ENCODE measurements around the gene BRWD1. TPM values are rescaled to one million over a fixed set of nuclear protein-coding genes. Genes with fewer than 3 reads are reported as not detected.
"Not testable (repeated sequence)": the region's sequence is repeated elsewhere in the genome, so short reads cannot be mapped to it uniquely, and the experiment has no call there.

BRWD1 gene
- total RNA-seq, 4 donors from 2014 or later: 65.3 to 99.4 (median 87.7) TPM

DNA sequence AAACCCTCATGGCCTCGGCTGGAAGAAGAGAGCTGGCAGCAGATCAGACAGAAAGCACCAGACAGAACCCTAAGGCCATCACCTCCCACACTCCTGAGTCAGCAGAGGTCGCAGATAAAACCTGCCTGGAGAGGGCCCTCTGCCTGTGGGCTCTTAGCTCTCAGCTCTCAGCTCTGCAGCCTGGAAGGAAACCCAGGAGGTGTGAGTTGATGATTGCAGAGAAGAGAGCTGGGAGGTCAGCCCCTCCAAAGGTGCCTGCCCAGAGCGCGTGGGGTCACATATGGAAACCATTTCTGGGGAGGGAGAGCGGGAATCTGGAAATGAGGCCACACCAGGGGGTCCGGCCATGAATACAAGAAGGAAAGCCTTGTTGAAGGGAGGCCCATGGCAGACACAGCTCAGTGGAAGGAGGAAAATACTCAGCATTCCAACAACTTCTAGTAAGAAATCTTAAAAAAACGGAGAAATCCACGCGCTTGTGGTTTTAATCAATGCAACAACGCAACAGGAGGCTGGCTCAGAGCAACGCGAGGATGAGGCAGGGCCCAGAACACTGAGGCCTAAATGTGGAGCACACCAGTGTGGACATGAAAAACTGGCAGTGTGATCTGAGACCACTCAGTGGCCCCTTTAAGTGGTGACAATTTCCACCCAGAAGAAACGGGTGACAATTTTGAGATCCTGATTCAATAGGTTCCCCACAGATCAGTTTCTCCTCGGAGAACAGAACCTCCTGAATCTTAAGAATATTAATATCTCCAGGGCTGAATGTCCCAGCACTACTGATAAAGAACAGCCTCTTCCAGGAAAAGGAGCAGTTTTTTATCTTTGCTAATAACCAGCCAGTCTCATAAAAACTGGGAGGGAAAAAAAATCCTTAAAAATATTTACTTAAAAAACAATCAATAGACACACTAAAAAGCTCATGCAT lies 175.9 kb downstream of the BRWD1 start:
- Histone ChIP-seq H3K36me3 (no peaks in the 10 kb centered on the region), H3K9me3 (no peaks in the 10 kb centered on the region), H3K4me3 (no peak overlapping the region), H3K27ac (peak overlapping the region in 3 of 4 donors; percentile 43 to 71 (median 64)), H3K4me1 (peaks cover 0 to 23% (median 0%) of the 10 kb centered on the region in 4 donors), H3K27me3 (no peaks in the 10 kb centered on the region)
- TF ChIP-seq POLR2A (IDR thresholded peaks at IDR 0.05): no peak
- TF ChIP-seq, protein P1, sequence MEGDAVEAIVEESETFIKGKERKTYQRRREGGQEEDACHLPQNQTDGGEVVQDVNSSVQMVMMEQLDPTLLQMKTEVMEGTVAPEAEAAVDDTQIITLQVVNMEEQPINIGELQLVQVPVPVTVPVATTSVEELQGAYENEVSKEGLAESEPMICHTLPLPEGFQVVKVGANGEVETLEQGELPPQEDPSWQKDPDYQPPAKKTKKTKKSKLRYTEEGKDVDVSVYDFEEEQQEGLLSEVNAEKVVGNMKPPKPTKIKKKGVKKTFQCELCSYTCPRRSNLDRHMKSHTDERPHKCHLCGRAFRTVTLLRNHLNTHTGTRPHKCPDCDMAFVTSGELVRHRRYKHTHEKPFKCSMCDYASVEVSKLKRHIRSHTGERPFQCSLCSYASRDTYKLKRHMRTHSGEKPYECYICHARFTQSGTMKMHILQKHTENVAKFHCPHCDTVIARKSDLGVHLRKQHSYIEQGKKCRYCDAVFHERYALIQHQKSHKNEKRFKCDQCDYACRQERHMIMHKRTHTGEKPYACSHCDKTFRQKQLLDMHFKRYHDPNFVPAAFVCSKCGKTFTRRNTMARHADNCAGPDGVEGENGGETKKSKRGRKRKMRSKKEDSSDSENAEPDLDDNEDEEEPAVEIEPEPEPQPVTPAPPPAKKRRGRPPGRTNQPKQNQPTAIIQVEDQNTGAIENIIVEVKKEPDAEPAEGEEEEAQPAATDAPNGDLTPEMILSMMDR (IDR thresholded peaks at IDR 0.05): no peak
- peak in 1 of 2 donors; percentile 8 for TF ChIP-seq EP300 (IDR thresholded peaks at IDR 0.05)
- 38 to 40% methylated on average over 14 of the region's 14 CpGs for WGBS, 2 donors
- DNase-seq (ENCODE audit: low spot score in 2 of 2): no peak

DNA sequence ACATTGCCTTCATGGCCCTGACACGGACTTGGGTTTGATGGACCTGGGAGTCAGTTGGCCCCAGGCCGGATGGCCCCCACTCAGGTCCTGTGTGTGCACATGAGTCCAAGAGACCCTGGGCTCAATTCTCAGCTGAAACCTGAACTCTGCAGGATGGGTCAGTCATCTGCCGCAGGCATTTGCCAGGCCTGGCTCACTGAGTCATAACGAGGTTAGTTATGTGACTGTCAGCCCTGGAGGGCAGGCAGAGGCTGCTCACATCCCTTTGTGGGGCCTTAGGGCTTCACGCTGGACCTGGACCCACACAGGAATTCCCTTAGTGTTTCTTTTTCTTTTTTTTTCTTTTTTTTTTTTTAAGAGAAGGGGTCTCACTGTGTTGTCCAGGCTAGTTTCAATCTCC lies 176.7 kb downstream of the BRWD1 start:
- peak overlapping the region in 3 of 4 donors; percentile 43 to 71 (median 64) for H3K27ac ChIP-seq
- no peaks in the 10 kb centered on the region for H3K27me3 ChIP-seq
- TF ChIP-seq EP300 (IDR thresholded peaks at IDR 0.05) (no peak), POLR2A (IDR thresholded peaks at IDR 0.05) (no peak)
- TF ChIP-seq, protein P1 (IDR thresholded peaks at IDR 0.05): no peak
- WGBS, 2 donors: 75 to 84% methylated on average over 5 of the region's 5 CpGs
- H3K4me1 ChIP-seq: peaks cover 0 to 23% (median 0%) of the 10 kb centered on the region in 4 donors
- DNase-seq (ENCODE audit: low spot score in 2 of 2): no peak
- H3K36me3 ChIP-seq: no peaks in the 10 kb centered on the region
- no peak overlapping the region for H3K4me3 ChIP-seq
- no peaks in the 10 kb centered on the region for H3K9me3 ChIP-seq

DNA sequence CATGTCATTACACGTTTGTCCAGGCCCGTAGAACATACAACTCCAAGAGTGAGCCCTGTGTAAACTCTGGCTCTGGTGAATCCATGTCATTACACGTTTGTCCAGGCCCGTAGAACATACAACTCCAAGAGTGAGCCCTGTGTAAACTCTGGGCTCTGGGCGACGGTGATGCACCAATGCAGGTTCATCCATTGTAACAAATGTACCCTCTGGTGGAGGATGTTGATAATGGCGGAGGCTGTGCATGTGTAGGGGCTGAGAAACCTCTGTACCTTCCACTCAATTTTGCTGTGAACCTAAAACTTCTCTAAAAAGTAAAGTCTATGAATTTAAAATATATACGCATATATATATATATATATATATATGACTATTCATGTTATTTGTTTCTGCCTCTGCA lies 177.3 kb downstream of the BRWD1 start:
- TF ChIP-seq, protein P1 (IDR thresholded peaks at IDR 0.05): peak in 2 of 5 experiments; percentile 4 to 14
- H3K4me3 ChIP-seq; H3K27ac ChIP-seq; H3K27me3 ChIP-seq; DNase-seq (ENCODE audit: low spot score in 2 of 2); H3K9me3 ChIP-seq; H3K36me3 ChIP-seq: not testable (repeated sequence)
- peaks cover 0 to 23% (median 0%) of the 10 kb centered on the region in 4 donors for H3K4me1 ChIP-seq
- 82 to 86% methylated on average over 8 of the region's 8 CpGs for WGBS, 2 donors

DNA sequence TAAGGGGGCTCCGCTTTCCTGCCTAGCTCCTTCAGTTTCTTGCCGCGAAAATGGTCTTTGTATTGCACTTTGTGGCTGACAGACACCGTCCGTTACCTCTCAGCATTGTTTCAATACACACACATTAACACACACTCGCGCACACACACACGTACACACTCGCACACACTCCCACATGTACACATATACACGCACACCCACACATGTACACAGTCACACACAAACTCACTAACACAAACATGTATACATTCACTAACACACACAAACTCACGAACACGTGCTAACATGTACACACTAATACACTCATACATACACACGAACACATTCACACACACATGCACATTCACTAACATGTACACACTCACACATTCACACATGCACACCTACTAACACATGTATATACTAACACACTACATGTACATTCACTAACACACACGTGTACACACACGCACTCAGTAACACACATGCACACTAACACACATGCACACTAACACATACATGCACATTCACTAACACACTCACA lies 179.1 kb downstream of the BRWD1 start:
- Histone ChIP-seq H3K4me3 (no peak overlapping the region), H3K27ac (no peak overlapping the region), H3K27me3 (no peaks in the 10 kb centered on the region), H3K9me3 (no peaks in the 10 kb centered on the region), H3K4me1 (peaks cover 0 to 23% (median 0%) of the 10 kb centered on the region in 4 donors), H3K36me3 (no peaks in the 10 kb centered on the region)
- WGBS, 2 donors: 88% methylated on average over 15 of the region's 15 CpGs
- DNase-seq (ENCODE audit: low spot score in 2 of 2): no peak
- TF ChIP-seq, protein P1 (IDR thresholded peaks at IDR 0.05): no peak
- TF ChIP-seq POLR2A (IDR thresholded peaks at IDR 0.05) (no peak), EP300 (IDR thresholded peaks at IDR 0.05) (no peak)

Small RNAs within 50 kb of the gene (small RNA-seq; reads per million reads assigned to genes)
- gene RF00019: not detected

Other genes starting within 250 kb of the BRWD1 start
- gene PSMG1, start 130.2 kb downstream of the BRWD1 start, total RNA-seq: 10 to 100 TPM in 3 of 4 donors, 1 to 10 TPM in 1; 8.1 to 26.7 (median 18.4) TPM
- 10 to 100 TPM; 58.4 to 82.2 (median 59.6) TPM for gene HMGN1, start 35.5 kb upstream of the BRWD1 start, total RNA-seq
- 1 to 10 TPM in 2 of 4 donors, under 1 TPM in 1, not detected in 1; 0.66 to 5.9 (median 1.9) TPM for gene LCA5L, start 132.1 kb upstream of the BRWD1 start, total RNA-seq
- 1 to 10 TPM; 2.4 to 9.6 (median 4.4) TPM for gene SH3BGR, start 138.3 kb upstream of the BRWD1 start, total RNA-seq